Measurements from ENCODE around the gene RBBP5.

Gene RBBP5

DNA sequence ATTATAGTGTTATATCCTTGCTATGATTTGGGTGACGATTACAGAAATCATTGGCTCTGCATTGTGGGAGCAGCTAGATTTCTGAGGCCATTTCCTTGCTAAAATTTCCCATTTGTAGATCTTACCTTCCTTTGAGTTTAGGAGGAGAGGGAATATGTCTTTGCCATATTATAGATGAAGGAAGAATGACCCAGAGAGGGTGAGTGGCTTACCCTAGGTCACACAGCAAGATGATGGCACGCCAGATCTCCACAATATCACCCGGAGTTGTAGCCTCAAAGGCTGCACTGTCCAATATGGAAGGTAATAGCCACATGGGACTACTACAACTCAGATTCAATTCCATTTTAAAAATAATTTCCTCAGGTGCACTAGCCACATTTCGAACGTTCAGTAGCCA lies 68.5 kb downstream of the RBBP5 start:
- no peak for DNase-seq

DNA sequence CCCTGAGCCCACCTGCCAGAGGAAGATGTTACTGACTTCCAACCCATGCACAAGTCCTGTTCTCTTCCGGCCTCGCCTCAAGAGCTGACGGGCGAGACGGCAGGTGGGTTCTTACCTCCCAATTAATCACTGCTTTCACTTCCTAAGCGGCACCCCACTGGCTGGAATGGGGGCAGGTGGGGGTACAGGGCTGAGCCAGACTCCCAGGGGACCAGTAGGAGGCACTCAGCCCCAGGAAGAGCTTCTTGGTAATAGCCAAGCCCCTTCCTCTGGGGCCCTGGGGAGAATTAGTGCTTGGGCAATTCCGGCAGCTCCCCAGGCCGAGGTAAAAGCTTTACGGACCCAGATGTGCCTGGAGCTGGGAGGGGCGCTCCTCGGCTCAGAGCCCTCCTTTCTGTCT lies 69.1 kb downstream of the RBBP5 start:
- DNase-seq: no peak

DNA sequence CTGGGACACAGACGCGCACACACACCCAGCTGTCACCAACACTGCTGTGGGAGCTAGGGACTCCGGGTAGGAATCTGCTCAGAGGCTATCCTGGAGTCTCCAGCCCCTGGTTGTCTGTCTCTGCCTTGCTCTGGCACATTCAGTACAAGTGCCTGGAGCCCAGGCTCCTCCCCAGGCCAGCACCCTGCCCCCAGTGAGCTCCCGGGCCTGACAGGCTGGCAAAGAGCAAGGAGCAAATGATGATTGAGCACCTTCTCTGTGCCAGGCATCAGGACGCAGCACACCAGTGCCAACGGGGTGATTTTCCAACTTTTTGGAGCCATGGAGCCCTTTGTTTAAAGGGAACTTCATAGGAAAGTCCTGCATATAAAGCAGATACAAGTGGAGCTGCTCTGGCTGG lies 72.3 kb downstream of the RBBP5 start:
- no peak for DNase-seq

DNA sequence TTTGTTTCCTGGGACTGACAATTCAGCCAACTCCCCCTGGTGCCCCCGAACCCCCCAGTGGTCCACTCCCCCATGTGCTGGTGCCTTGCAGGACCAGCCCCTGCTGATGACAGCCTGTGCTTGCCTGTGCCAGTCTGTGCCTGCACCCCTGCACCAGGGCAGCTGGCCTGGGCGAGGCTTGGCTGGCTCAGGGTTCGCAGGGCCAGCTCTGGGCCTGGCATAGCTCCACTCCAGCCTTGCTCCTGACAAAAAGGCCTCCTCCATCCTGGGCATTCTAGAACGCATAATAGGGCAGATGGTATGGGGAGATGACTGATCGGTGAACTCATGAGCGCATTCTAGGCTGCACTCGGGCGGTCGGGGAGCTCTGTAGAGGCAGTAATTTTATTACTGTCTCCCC lies 73.4 kb downstream of the RBBP5 start:
- DNase-seq: no peak

DNA sequence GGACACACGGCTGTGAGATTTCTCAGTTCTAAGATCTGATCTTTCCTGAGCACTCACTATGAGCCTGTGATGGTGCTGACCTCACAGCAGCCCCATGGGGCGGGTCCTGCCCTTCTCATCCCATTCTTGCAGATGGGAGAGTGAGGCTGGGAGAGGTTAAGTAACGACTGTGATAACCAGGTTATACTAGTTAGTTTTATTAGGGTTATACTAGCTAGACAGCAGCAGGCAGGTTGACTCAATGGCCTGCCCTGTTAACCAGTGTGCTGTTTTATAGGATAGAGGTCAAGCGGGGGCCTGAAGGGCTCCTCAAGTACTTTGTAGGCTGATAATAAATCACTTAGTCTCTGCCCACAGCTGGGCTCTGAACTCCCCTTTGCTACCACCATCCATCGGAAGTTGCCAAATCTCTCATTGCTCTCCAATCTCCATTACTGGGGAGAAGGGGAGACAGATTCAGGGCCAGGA lies 74.0 kb downstream of the RBBP5 start:
- DNase-seq: no peak

DNA sequence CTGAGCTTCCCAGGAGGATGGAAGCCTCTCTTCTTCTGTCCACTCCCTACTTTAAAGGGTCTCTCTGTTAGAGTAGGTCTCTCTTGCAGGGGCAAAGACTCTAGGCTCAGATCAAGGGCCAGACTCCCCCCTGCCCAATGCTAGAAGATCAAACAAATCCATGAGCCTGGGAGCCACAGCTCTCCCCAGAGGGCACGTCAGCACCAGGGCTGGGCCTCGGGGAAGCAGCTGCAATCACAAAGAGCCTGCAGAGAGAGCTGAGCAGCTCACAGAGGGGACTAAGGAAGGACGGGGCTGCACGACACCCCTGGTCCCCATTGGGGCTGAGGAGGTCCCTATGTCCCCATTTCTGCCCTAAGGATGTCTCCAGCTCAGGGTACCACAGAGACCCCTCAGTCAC lies 74.9 kb downstream of the RBBP5 start:
- DNase-seq: no peak

DNA sequence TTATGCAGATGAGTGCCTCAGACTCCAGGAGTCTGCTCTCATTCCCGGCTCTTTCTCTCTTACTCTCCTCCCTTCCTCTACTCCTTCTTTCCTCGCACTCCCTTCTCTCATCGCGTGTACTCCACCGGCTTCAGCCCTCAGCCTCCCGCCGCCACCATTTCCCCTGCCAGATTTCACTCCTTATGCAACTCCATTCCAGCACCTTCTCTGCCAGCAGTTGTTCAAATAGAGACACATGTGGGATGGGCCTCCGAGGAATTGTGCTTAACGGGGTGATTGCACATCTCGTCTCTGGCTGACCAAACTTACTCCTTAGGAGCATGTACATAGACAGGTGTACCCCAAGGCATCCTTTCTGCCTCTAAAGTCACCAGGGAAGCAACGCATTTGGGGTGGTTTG lies 76.6 kb downstream of the RBBP5 start:
- no peak for DNase-seq

DNA sequence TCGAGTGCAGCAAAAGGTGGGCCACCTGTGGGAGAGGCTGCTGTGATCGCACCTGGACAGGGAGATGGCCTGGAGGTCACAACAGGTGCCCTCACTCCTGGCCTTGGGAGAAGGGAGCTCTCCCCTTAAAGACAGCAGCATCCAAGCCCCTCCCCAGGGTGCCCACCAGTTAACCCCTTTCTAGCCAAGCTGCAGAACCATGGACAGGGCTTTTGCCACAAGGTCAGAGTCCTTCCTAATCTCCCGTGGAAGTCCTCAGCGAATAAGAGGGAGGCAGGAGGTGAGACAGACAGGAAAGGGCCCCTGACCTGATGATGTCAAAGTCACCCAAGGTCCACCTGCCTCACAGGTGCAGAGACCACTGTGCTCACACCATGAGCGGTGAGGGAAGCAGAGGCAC lies 77.0 kb downstream of the RBBP5 start:
- DNase-seq: no peak

DNA sequence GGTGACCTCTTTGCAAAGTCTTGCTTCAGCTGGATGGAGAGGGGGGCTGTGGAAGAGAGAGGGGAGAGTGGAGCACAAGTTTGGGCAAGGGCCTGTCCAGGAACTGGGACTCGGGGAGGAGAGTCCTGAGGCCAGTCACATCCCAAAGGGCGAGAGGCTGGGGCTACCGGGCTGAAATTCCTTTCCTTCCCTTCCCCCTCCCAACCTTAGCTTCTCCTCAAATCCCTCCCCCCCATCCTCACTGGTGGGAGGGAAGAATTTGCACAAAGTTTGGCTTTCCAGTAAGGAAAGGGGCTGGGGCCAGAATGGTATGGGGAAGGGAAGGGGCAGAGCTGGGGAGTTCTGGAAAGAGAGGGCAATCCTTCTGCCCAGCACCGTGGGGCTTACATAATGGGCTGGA lies 77.9 kb downstream of the RBBP5 start:
- no peak for DNase-seq

DNA sequence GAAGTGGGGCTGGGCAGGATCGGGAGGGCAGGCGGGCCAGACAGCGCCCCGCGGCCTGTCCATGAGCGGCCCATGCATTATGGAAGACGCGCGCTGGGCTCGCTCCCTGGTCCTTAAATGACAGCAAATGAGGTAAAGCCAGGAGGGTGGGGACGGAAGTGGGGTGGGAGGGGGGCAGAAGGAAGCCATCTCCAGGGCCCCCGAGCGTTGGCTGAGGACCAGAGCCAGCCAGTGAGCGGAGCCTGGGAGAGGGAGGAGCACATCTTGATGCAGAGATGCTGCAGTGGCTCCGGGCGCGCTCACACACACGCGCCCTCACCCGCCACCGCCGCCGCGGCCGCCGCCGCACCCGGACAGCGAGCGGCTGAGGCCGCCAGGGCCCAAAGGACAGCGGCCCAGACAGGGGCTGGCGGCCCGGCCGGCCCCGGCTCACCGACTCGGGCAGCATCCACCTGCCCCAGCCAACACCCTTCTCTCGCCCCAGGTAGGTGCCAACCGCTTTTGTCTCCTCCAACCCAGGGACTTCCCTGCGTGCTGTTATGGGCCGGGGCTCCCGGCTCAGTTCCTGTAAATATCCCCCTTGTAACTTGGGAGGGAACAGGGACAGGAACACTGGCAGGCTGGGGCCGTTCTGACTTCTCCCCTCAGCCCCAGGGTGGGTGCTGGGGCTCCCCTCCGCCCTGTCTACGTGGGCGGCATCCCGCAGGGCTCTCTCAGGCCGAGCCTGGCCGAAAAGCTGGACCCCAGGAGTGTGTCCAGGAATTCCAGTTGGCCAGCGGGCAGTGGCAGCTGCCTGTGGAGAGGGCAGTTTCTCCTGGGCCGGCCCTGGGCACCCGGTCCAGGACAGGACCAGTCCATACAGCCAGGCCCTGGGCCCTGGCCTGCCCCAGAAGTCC lies 78.6 kb downstream of the RBBP5 start, which contains the start of gene CNTN2:
Gene CNTN2 (plus strand): TSS at position 302 of the 896 bp plus-strand sequence. CDS start 9,974 bp downstream, outside the sequence.
- DNase-seq: no peak

DNA sequence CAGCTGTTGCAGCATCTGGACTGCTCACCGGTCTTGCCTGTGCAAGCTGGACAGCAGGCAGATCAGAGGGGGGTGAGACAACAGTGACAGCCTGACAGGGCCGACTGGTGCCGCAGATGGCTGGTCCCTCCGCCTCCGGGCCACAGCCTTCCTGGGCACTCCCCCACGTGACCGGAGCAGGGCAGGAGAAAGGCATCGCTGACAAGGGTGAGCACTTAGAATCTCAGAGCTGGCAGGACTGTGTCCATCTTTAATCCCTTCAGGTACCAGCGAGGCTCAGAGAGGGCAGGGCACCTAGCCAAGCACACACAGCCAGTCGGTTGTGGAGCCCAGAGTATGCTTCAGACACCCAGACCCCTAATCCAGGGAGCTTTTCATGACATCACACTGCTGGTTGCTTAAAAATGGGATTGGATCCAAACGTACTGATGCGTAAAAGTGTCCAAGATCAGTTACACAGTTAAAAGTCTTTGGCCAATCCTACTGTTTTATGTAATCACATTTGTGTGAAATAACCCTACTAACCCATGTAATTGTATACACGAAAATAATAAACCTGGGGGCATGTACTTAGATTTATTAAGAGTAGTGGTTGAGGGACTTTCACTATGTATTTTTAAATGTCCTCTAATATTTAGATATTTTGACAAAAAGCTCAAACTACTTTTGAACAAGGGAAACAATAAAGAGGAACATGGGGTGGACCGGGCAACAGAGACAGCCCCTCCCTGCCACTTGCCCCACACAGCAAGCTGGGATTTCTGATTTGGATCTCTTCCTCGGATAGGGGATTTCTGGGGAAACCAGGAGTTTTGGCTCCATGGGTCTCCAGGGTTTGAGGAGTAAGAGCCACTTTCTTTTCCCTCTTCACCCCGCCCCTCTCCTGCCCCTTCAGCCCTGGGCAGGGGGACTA lies 79.5 kb downstream of the RBBP5 start:
- no peak for DNase-seq

DNA sequence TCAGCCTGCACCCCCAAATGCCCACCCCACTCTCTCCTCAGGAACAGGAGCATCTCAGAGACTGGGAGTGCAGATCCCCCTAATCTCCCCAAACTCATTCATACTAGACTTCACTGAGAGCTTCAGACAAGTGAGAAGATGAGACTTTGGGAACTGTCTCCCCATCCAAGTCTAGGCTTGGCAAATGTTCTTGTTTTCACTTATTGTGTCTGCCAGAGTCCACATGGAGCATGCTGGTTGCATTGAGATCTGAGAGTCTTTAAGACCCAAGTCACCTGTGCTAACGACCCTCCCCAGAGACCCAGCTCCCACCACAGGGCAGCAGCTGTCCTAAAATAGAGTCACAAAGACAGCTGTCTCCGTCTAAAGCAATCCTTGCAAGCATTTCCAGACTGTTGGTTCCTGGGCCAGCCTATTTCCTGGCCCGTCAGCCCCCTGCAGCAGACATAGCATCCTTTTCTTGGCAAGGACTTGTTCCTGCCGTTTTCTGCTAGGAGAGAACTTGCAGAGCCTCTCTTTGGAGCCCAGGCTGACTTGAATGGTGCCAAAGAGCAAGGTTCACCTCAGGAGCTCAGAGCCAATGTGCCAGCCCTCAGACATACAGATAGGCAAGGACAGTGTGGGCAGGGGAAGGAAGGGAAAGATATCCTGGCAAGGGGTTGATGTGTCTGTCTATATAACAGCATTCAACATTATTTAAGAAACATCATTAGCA lies 80.6 kb downstream of the RBBP5 start:
- no peak for DNase-seq

DNA sequence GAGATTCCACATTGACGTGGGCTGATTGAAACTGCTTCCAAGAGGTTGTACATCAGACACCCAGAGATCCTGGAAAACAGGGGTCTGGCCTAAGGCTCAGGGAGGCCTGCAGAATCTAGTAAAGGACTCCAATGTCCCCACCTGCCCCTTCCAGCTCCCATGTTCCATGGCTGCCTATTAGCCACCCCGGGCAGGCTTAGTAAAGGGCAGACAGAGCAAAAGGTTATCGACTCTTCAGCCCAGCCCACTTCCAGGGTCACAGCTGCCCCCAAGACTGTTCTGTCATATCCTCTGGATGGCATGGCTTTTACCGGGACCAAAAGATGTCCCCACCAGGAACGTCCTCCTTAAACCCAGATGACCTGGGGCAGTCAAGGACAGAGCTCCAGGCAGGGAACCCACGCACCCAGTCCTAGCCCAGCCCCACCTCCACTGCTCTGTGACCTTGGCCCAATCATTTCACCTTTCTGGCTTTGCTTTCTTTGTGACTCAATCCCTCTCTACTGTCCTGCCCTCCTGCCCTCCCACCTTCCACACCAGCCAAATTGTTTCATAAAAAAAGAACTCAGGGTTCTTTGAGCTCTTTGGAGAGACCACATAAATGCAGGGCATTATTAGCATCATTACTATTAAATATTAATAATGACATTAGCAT lies 83.5 kb downstream of the RBBP5 start:
- no peak for DNase-seq

DNA sequence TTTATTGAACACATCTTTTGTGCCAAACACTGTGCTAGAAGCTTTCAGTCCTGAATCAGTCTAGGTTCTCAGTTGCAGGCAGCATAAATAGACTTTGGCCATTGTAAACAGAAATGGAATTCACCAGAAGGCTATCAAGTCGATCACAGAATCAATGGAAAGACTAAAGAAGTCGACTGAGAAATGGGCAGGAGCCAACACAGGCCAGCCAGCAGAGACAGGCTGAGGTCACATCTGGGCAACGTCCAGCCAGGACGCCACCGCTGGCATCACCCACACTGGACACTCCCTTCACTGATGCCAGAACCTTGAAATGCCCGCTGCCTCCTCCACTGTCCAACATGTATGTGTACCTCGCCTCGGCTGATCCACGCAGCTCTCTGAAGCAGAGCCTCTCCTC lies 84.2 kb downstream of the RBBP5 start:
- DNase-seq: no peak
